HG02763 (cell line): ENCODE results near the gene RP9.
A peak's percentile ranks its signal among the peaks of the same experiment; 100 is the strongest.

ENCODE experiments used
- ATAC-seq: cut with Tn5 transposase; IDR thresholded peaks from one replicate; pipeline ENCODE4 v1.9.1; 2021; ENCODE audit warnings: mild to moderate bottlenecking, moderate library complexity; ENCODE audit not compliant: unreplicated experiment

RP9 gene

DNA sequence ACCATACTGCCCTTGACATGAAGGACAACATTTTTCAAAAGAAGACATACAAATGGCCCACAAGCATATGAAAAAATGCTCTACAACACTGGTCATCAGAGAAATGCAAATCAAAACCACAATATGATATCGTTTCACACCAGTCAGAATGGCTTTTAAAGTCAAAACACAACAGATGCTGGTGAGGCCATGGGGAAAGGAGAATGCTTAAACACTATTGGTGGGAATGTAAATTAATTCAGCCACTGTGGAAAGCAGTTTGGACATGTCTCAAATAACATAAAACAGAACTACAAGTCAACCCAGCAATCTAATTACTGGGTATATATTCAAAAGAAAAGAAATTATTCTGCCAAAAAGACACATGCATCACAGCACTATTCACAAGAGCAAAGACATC lies 42.4 kb downstream of the RP9 start:
- ATAC-seq = no peak

DNA sequence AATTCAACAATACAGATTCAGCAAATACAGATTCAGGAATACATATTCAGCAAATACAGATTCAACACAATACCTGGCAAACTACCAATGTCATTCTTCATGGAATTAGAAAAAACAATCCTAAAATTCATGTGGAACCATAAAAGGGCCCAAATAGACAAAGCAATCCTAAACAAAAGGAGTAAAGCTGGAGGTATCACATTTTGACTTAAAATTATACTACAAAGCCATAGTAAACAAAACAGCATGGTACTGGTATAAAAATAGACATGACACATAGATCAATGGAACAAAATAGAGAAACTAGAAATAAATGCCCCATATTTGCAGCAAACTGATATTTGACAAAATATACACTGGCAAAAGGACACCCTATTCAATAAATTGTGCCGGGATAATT lies 43.2 kb downstream of the RP9 start:
- no peak for ATAC-seq

DNA sequence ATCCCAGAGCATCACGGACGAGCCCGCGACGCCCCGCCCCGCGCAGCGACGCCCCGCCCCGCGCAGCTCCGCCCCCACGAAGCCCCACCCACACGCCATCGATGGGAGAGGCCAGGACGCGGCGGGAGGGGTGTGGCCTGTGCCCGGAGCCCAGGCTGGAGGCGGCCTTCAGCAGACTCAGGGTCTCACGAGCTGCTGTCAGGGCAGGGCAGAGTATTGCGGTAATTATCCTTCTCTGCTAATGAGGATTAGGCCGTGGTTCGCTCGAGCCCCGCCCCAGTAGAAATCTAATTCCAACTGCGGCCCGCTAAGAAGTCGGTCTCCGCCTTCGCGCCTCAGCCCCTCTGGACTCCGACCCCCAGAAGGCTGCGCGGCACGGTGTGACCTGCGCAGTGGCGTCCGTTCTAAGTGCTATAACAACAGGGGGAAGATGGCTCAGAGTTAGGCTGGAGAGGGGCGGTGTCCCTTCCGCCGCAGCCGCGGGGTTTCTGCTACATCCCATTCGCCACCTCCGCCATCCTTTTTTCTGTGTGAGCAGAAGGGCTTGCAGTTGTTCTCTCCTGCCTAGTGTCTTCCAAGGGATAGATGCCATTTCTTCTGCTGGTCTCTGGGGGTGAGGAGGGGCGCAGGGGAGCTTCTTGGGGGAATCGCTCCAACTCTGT lies 46.3 kb downstream of the RP9 start:
- ATAC-seq = peak; percentile 93

DNA sequence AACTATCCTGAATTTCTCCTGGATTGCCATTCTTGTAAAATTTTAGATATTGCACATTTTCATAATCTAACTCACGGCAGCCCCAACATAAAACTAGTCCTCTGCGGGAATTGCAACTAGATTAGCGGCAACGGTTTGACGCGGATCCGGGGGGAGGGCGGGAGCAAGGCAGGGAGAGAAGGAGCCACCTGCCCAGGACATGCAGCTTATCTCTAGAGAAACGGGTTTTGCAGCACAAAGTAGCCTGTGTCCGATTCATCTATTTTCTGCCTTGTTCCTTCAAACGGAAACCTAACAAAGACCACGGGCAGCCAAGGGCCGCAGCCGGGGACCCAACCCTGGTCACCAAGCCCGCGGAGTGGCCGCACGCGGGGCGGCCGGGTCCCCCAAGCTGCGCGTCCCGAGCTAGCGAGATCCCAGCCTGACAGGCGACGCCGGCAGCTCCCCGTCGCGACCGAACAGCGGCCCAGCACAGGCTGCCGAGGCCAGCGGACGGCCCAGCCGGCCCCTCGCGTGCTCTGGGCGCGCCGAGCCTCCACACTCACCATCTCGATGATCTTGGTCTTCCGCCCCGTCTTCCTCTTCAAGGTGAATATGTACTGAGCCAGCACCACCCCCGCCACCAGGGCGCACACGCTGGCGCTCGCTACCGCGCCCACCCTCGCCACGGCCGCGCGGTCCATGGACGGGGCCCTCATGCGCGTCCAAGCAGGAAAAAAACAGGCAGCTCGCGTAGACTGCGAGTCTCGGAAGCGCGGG lies 47.0 kb downstream of the RP9 start, which contains the start of gene NT5C3A:
Gene NT5C3A (minus strand): TSS at position 754 of the 759 bp plus-strand sequence. CDS start 71 bp downstream, at position 683.
- peak; percentile 4 for ATAC-seq

DNA sequence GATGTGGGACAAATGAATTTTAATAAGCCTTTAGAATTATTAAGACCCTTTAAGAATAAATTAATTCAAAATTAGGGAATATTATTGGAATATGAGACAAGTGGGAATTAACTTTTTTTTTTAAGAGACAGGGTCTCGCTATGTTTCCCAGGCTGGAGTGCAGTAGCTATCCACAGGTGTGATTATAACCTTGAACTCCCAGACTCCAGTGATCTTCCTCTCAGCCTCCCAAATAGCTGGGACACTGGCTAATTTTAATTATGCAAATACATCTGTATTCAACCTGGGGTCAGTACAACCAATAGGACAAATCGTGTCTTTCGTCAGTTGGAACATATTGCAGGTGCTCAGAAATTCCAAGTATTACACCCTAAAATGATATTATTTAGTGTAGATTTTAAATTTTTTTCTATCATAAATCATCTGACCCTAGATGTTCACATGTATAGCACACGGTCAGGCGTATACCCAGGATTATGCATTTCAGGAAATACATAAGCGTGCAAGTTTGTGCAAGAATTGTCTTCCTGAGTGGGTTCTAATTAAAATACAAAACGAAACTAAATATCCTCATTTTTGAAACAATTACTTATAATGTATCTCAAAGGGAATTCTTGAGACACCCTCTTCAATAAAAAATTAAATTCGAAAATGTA lies 47.8 kb downstream of the RP9 start:
- no peak for ATAC-seq

DNA sequence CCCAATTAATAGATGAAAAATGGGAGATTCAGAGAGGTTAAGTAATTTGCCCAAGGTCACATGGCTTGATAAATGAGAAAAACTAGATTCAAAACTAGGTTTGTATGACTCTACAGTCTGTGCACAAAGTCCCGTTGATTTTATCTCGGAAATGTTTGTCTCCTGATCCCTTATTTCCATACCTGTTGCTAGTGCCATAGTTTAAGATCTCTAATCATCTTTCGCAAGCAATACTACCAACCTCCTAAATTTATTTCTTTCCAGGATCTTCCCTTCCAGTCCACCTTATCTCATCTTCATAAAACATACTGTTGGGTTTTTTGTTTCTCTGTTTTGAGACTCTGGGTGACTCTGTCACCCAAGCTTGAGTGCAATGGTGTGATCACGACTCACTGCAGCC lies 49.6 kb downstream of the RP9 start:
- no peak for ATAC-seq

DNA sequence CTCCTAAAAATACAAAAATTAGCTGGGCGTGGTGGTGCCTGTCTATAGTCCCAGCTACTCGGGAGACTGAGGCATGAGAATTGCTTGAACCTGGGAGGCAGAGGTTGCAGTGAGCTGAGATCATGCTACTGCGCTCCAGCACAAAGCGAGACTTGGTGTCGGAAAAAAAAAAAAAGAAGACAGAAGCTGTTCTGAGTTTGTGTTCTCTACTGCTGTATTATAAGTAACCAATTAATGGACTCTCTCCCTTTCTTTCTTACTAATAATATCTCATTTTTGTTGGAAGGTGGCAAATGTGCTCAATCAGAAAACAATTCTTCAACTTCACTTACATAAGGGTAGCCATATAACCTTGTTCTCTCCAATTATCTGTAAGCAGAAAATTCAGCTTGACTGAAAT lies 54.0 kb downstream of the RP9 start:
- no peak for ATAC-seq

DNA sequence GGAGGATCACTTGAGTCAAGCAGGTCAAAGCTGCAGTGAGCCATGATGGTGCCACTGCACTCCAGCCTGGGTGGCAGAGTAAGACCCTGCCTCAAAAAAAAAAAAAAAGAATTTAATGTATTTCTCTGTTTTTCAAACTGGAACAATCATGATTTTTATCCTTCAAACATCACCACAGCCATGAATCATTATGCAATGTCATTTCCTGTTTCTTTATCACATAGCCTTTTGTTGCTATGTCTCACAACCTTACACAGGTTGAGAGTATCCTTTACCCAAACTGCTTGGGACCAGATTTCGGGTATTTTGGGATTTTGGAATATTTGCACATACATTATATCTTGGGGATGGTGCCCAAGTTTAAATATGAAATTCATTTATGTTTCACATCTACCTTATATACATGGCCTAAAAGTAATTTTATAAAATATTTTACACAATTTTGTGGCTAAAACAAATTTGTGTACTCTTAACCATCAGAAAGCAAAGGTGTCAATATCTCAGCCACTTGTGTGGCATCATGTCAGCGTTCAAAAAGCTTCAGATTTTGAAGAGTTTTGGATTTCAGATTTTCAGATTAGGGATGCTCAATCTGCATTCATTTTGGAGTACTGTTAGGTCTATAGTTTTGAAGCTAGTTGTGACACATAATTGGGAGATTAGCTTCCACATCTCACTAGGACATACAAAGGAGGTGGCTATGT lies 54.8 kb downstream of the RP9 start:
- ATAC-seq = no peak

DNA sequence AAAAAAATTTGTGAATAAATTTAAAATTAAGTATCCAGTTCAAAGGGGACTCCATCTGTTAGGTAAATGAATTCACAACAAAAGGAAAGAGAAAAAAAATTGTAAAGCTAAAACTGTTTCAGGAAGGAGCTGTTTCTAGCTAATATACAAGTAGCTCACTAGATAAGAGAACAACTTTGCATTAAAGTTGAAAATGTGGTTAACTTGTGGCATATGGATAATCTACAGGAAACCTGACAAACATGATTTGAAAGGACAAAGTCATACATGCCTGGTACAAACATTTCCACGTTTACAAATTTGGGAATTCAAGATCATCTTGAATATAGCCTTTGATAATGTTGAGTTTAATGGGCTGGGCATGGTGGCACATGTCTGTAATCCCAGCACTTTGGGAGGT lies 55.5 kb downstream of the RP9 start:
- no peak for ATAC-seq

DNA sequence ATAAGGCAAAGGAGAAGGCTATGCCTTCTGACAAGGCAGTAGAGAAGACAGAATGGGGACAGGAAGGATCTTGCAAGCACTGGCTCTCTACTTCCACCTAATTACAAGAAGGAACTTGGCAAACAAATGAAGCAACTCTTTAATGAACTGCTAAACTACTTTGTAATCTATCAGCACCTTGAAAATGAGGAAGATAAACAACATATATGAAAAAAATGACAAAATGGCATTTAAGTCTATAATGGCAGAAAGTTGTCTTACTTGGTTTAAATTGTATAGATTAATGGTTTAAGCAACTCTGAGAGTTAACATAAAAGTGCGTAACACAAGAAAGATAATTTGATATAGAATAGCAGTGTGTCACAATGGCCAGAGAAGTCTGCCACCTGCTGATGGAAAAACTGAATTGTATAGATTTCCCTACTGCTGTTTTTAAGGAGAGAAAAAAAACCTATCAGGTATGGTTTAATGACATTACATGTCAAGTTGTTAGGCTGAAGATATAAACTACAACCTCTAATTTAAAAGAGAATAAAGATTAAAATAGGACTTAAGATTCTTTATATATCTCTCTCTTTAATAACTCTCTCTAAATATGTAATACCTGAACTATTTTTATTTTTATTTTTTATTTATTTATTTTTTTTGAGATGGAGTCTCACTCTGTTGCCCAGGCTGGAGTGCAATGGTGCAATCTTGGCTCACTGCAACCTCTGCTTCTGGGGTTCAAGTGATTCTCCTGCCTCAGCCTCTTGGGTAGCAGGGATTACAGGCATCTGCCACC lies 58.5 kb downstream of the RP9 start:
- ATAC-seq = no peak

DNA sequence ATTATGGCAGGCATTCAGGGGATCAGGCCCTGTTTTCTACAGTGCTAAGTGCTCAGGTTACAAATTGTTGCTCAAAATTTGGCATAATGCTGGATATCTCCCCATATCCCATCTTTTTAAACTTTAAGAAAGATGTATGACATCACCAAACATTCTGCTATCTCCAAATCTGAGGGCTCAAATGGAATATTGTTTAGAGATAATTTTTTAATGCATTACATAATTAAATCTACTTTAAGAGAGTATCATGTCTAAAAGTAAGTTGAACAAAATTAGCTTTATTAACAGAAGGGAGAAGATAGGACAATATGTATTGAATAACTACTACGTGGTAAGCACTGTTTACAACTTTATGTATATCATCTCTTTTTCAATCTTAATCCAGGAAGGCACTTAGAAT lies 60.5 kb downstream of the RP9 start:
- no peak for ATAC-seq

DNA sequence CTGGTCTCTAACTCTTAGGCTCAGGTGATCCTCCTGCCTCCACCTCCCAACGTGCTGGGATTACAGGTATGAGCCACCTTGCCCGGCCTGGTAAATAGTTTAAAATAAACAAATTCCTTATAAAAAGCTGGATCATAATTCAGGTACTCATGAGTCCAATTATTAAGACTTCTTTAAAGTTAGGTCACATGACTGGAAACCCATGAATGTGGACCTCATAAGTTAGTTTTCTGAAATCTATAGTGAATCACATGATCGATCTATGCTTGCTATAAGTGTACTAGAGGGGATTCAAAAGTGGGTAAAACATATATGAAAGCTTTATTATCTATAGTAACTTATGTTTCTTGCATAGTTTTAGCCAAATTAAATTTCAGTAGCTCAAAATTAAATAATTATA lies 60.9 kb downstream of the RP9 start:
- ATAC-seq = no peak

DNA sequence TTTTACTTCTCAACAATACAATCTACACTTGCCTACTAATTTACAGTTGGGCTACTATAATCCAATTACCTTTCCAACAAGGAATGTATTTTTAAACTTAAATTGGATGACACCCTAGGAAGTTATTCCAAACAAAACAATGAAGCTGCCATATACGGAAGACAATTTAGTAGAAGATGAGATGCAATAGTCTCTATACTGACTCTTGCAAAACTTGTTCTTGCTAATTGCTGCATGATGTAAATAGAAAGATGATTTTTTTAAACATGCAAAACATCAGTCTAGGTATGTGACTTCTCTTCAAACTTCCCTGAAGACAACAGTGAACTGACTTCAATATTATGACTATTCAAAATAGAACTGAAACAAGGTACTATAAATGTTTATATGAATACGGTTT lies 64.2 kb downstream of the RP9 start:
- no peak for ATAC-seq
